WTC11 (cell line): ENCODE measurements around the gene FAXDC2. TPM values are rescaled to one million over a fixed set of nuclear protein-coding genes. Genes with fewer than 3 reads are reported as not detected.

ENCODE experiments used
- ATAC-seq: fragments of 200-7000 bp; cut with Tn5 transposase; 2 replicates; pipeline ENCODE4 v1.10.0; 2021; ENCODE audit warnings: mild to moderate bottlenecking, moderate library complexity
- CTCF ChIA-PET: fragments of 300-600 bp; sonication (Branson Sonifier 250); formaldehyde crosslinking; loops from one replicate; lab custom pipeline; 2021; ENCODE audit warnings: antibody characterized with exemption; lab: Charles Lee
- POLR2A ChIA-PET: fragments of 350-600 bp; sonication (Branson Sonifier 250); formaldehyde crosslinking; loops from one replicate; lab custom pipeline; 2021; ENCODE audit warnings: antibody characterized with exemption; lab: Charles Lee
- DNase-seq: peaks from one replicate; pipeline ENCODE4 v3.0.0; 2021; ENCODE audit warnings: low spot score
- H3K27ac Mint-ChIP-seq: 2 replicates; pipeline ENCODE4 v1.8.0; 2021; ENCODE audit warnings: mixed read lengths
- H3K27me3 Mint-ChIP-seq: 2 replicates; pipeline ENCODE4 v1.8.0; 2021; ENCODE audit warnings: low read depth, mild to moderate bottlenecking, moderate library complexity, mixed read lengths
- H3K36me3 Mint-ChIP-seq: 2 replicates; pipeline ENCODE4 v1.8.0; 2021; ENCODE audit warnings: mixed read lengths
- H3K4me1 Mint-ChIP-seq: 2 replicates; pipeline ENCODE4 v1.8.0; 2022; ENCODE audit warnings: mixed read lengths
- H3K4me3 Mint-ChIP-seq: 2 replicates; pipeline ENCODE4 v1.8.0; 2021; ENCODE audit warnings: mild to moderate bottlenecking, moderate library complexity, mixed read lengths
- H3K9me3 Mint-ChIP-seq: 2 replicates; pipeline ENCODE4 v1.8.0; 2021; ENCODE audit warnings: mixed read lengths
- JUN ChIP-seq: sonication (generic); formaldehyde crosslinking; IDR thresholded peaks from 2 replicates; pipeline ENCODE4 v1.8.0; 2023; ENCODE audit warnings: mild to moderate bottlenecking, missing genetic modification reagents
- NFATC4 ChIP-seq: fragments of 250-450 bp; sonication (Bioruptor Pico); IDR thresholded peaks from 2 replicates; pipeline ENCODE4 v1.9.0; 2021; ENCODE audit warnings: mild to moderate bottlenecking
- TEAD1 ChIP-seq: sonication (generic); formaldehyde crosslinking; IDR thresholded peaks from 2 replicates; pipeline ENCODE4 v1.8.0; 2022; ENCODE audit warnings: mild to moderate bottlenecking, missing genetic modification reagents
- ZNF317 ChIP-seq: sonication (generic); formaldehyde crosslinking; IDR thresholded peaks from 2 replicates; pipeline ENCODE4 v1.8.1; 2023; ENCODE audit warnings: low read depth, mild to moderate bottlenecking, moderate library complexity, missing genetic modification reagents, borderline replicate concordance
- total RNA-seq: library from RNA; stranded (reverse); gene quantifications from 3 replicates; pipeline ENCODE4 v1.2.3, GENCODE V29; 2021
- TF ChIP-seq, protein P1 (sequence below): fragments of 250-450 bp; sonication (Bioruptor Pico); IDR thresholded peaks from 2 replicates; pipeline ENCODE4 v1.9.0; 2021; ENCODE audit warnings: mild to moderate bottlenecking
- TF ChIP-seq, protein P2 (sequence below): fragments of 250-450 bp; sonication (Bioruptor Pico); IDR thresholded peaks from 2 replicates; pipeline ENCODE4 v2.1.2; 2022; ENCODE audit warnings: mild to moderate bottlenecking, moderate library complexity
- TF ChIP-seq, protein P3 (sequence below): sonication (generic); formaldehyde crosslinking; IDR thresholded peaks from 2 replicates; pipeline ENCODE4 v1.8.1; 2023; ENCODE audit warnings: mild to moderate bottlenecking, missing genetic modification reagents, moderate library complexity
- TF ChIP-seq, protein P4 (sequence below): sonication (generic); formaldehyde crosslinking; conservative IDR thresholded peaks from 2 replicates; pipeline ENCODE4 v1.8.1; 2023; ENCODE audit warnings: mild to moderate bottlenecking, low read depth, missing genetic modification reagents, moderate library complexity
- TF ChIP-seq, protein P5 (sequence below): sonication (generic); formaldehyde crosslinking; IDR thresholded peaks from 2 replicates; pipeline ENCODE4 v1.8.1; 2023; ENCODE audit warnings: mild to moderate bottlenecking, missing genetic modification reagents, moderate library complexity
- TF ChIP-seq, protein P6 (sequence below): sonication (generic); formaldehyde crosslinking; IDR thresholded peaks from 2 replicates; pipeline ENCODE4 v1.8.1; 2022; ENCODE audit warnings: missing genetic modification reagents, borderline replicate concordance
- TF ChIP-seq, protein P7 (sequence below): fragments of 200-600 bp; IDR thresholded peaks from 2 replicates; pipeline ENCODE4 v1.8.0; 2022; ENCODE audit warnings: antibody characterized with exemption

The FAXDC2 gene
- total RNA-seq, 1 experiment from 2014 or later: 3.9 TPM

DNA sequence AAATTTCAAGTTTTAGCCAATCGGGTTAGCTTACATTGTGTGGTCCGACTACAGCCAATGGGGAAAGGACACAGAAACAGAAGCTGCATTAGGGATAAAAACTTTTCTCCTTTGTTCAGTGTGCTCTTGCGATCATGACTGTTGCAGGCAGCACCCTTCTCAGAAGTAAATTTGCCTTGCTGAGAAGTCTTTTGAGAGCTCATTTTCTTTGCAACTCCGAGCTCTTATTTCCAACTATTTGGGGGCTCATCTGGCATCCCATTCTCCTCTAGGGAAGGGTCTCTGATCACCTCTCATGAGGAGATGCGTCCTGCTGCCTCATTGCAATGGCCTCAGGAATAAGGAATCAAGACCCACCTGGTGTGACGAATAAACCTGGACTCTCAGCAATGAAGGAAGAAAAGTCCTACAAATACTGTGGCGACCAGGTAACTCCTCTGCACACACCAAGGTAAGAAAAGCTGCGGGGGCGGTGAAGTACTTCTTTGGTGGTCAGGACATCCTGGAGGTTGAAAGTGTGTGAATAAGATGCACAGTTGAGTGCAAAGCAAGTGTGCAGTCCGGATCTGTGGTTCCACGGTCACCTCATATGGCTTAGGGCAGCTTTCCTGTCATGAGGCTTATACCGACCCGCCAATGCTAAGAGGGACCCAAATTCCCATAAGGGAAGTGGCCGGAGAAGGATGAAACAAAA, 28.4 kb upstream of the FAXDC2 start (continued):
- TF ChIP-seq, protein P1, sequence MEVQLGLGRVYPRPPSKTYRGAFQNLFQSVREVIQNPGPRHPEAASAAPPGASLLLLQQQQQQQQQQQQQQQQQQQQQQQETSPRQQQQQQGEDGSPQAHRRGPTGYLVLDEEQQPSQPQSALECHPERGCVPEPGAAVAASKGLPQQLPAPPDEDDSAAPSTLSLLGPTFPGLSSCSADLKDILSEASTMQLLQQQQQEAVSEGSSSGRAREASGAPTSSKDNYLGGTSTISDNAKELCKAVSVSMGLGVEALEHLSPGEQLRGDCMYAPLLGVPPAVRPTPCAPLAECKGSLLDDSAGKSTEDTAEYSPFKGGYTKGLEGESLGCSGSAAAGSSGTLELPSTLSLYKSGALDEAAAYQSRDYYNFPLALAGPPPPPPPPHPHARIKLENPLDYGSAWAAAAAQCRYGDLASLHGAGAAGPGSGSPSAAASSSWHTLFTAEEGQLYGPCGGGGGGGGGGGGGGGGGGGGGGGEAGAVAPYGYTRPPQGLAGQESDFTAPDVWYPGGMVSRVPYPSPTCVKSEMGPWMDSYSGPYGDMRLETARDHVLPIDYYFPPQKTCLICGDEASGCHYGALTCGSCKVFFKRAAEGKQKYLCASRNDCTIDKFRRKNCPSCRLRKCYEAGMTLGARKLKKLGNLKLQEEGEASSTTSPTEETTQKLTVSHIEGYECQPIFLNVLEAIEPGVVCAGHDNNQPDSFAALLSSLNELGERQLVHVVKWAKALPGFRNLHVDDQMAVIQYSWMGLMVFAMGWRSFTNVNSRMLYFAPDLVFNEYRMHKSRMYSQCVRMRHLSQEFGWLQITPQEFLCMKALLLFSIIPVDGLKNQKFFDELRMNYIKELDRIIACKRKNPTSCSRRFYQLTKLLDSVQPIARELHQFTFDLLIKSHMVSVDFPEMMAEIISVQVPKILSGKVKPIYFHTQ (CRISPR knock-in tag): no peak
- TF ChIP-seq, protein P2, sequence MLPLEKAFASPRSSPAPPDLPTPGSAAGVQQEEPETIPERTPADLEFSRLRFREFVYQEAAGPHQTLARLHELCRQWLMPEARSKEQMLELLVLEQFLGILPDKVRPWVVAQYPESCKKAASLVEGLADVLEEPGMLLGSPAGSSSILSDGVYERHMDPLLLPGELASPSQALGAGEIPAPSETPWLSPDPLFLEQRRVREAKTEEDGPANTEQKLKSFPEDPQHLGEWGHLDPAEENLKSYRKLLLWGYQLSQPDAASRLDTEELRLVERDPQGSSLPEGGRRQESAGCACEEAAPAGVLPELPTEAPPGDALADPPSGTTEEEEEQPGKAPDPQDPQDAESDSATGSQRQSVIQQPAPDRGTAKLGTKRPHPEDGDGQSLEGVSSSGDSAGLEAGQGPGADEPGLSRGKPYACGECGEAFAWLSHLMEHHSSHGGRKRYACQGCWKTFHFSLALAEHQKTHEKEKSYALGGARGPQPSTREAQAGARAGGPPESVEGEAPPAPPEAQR (CRISPR knock-in tag): no peak
- TF ChIP-seq, protein P3, sequence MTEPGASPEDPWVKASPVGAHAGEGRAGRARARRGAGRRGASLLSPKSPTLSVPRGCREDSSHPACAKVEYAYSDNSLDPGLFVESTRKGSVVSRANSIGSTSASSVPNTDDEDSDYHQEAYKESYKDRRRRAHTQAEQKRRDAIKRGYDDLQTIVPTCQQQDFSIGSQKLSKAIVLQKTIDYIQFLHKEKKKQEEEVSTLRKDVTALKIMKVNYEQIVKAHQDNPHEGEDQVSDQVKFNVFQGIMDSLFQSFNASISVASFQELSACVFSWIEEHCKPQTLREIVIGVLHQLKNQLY (CRISPR knock-in tag): no peak
- TF ChIP-seq JUN (no peak), NFATC4 (no peak)
- TF ChIP-seq, protein P4, sequence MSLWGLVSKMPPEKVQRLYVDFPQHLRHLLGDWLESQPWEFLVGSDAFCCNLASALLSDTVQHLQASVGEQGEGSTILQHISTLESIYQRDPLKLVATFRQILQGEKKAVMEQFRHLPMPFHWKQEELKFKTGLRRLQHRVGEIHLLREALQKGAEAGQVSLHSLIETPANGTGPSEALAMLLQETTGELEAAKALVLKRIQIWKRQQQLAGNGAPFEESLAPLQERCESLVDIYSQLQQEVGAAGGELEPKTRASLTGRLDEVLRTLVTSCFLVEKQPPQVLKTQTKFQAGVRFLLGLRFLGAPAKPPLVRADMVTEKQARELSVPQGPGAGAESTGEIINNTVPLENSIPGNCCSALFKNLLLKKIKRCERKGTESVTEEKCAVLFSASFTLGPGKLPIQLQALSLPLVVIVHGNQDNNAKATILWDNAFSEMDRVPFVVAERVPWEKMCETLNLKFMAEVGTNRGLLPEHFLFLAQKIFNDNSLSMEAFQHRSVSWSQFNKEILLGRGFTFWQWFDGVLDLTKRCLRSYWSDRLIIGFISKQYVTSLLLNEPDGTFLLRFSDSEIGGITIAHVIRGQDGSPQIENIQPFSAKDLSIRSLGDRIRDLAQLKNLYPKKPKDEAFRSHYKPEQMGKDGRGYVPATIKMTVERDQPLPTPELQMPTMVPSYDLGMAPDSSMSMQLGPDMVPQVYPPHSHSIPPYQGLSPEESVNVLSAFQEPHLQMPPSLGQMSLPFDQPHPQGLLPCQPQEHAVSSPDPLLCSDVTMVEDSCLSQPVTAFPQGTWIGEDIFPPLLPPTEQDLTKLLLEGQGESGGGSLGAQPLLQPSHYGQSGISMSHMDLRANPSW (CRISPR knock-in tag): no peak
- TF ChIP-seq, protein P5, sequence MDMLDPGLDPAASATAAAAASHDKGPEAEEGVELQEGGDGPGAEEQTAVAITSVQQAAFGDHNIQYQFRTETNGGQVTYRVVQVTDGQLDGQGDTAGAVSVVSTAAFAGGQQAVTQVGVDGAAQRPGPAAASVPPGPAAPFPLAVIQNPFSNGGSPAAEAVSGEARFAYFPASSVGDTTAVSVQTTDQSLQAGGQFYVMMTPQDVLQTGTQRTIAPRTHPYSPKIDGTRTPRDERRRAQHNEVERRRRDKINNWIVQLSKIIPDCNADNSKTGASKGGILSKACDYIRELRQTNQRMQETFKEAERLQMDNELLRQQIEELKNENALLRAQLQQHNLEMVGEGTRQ: no peak
- TF ChIP-seq, protein P6, sequence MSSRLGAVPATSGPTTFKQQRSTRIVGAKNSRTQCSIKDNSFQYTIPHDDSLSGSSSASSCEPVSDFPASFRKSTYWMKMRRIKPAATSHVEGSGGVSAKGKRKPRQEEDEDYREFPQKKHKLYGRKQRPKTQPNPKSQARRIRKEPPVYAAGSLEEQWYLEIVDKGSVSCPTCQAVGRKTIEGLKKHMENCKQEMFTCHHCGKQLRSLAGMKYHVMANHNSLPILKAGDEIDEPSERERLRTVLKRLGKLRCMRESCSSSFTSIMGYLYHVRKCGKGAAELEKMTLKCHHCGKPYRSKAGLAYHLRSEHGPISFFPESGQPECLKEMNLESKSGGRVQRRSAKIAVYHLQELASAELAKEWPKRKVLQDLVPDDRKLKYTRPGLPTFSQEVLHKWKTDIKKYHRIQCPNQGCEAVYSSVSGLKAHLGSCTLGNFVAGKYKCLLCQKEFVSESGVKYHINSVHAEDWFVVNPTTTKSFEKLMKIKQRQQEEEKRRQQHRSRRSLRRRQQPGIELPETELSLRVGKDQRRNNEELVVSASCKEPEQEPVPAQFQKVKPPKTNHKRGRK (CRISPR knock-in tag): no peak

DNA sequence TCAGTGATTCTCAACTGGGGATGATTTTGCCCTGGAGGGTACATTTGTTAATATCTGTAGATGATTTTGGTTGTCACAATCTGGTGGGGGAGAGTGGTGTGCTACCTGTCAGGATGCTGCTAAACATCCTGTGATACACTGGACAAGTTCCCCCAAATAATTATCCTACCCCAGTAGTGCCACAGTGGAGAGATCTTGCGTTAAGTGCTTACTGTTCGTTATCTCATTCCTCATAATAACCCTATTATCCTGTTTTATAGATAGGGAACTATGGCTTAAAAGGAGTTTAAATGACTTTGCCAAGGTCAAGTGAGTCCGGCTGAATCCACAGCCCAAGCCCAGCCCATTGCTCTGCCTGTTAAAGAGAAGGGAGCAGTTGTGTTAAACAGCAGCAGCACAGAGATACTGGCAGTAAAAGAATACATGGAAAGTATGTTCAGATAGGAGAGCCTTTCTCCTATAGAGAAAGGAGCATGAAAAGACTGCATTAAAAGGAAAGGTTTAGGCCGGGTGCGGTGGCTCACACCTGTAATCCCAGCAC, 23.5 kb upstream of the FAXDC2 start:
- H3K4me1 Mint-ChIP-seq: no peaks in the 10 kb centered on the region
- peaks cover 72% of the 10 kb centered on the region for H3K36me3 Mint-ChIP-seq
- CTCF ChIA-PET: no interaction called here
- H3K27me3 Mint-ChIP-seq: no peaks in the 10 kb centered on the region
- no peak overlapping the region for H3K4me3 Mint-ChIP-seq
- ATAC-seq: no peak
- POLR2A ChIA-PET: no interaction called here
- TF ChIP-seq TEAD1: no peak
- no peak for TF ChIP-seq ZNF317
- TF ChIP-seq, protein P6 (CRISPR knock-in tag): no peak
- TF ChIP-seq, protein P7, sequence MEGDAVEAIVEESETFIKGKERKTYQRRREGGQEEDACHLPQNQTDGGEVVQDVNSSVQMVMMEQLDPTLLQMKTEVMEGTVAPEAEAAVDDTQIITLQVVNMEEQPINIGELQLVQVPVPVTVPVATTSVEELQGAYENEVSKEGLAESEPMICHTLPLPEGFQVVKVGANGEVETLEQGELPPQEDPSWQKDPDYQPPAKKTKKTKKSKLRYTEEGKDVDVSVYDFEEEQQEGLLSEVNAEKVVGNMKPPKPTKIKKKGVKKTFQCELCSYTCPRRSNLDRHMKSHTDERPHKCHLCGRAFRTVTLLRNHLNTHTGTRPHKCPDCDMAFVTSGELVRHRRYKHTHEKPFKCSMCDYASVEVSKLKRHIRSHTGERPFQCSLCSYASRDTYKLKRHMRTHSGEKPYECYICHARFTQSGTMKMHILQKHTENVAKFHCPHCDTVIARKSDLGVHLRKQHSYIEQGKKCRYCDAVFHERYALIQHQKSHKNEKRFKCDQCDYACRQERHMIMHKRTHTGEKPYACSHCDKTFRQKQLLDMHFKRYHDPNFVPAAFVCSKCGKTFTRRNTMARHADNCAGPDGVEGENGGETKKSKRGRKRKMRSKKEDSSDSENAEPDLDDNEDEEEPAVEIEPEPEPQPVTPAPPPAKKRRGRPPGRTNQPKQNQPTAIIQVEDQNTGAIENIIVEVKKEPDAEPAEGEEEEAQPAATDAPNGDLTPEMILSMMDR: no peak
- no peak overlapping the region for H3K27ac Mint-ChIP-seq
- DNase-seq: no peak
- H3K9me3 Mint-ChIP-seq: peaks cover 11% of the 10 kb centered on the region
